PC-3 (cell line): ENCODE measurements around the gene TENM4. TPM values are rescaled to one million over a fixed set of nuclear protein-coding genes. Genes with fewer than 3 reads are reported as not detected.
A peak's percentile ranks its signal among the peaks of the same experiment; 100 is the strongest.

ENCODE experiments used
- ATAC-seq: fragments of 200-7000 bp; cut with Tn5 transposase; 2 replicates; pipeline ENCODE4 v1.9.1; 2020; ENCODE audit warnings: mild to moderate bottlenecking, moderate library complexity
- BruUV-seq: library from RNA; stranded (reverse); fragments of 400-500 nt; replicated peaks from 2 replicates; lab custom pipeline; 2021; lab: Mats Ljungman, UMichigan
- CTCF ChIA-PET: fragments of 300-600 bp; sonication (Branson Sonifier 250); formaldehyde crosslinking; loops from one replicate; lab custom pipeline; 2022; ENCODE audit warnings: antibody characterized with exemption; lab: Charles Lee
- POLR2A ChIA-PET: fragments of 300-600 bp; sonication (Branson Sonifier 250); formaldehyde crosslinking; loops from one replicate; lab custom pipeline; 2022; ENCODE audit warnings: antibody characterized with exemption; ENCODE audit not compliant: unreplicated experiment; lab: Charles Lee
- DNase-seq: peaks from one replicate; pipeline ENCODE4 v3.0.0-alpha.2; 2015
- H2AFZ ChIP-seq: fragments of 300-600 bp; sonication (generic); 2 replicates; pipeline ENCODE4 v1.6.0; 2016; ENCODE audit warnings: antibody characterized with exemption, low read length
- H3F3A ChIP-seq: fragments of 300-600 bp; sonication (generic); one replicate; pipeline ENCODE4 v1.6.0; 2017; ENCODE audit warnings: antibody characterized with exemption, low read length, control low read depth, mild to moderate bottlenecking; ENCODE audit not compliant: unreplicated experiment
- H3K27ac ChIP-seq: fragments of 300-600 bp; sonication (generic); 2 replicates; pipeline ENCODE4 v1.5.1; 2016; ENCODE audit warnings: mild to moderate bottlenecking, low read length
- H3K27me3 ChIP-seq: fragments of 300-600 bp; sonication (generic); 2 replicates; pipeline ENCODE4 v1.6.1; 2016; ENCODE audit warnings: low read length, mixed read lengths
- H3K36me3 ChIP-seq: fragments of 300-600 bp; sonication (generic); 2 replicates; pipeline ENCODE4 v1.6.1; 2016; ENCODE audit warnings: low read depth, mixed run types, low read length, mixed read lengths
- H3K4me1 ChIP-seq: fragments of 300-600 bp; sonication (generic); 2 replicates; pipeline ENCODE4 v1.5.1; 2016; ENCODE audit warnings: low read length; ENCODE audit not compliant: insufficient read depth
- H3K4me2 ChIP-seq: fragments of 300-600 bp; sonication (generic); 2 replicates; pipeline ENCODE4 v1.6.0; 2016; ENCODE audit warnings: low read length
- H3K4me3 ChIP-seq: fragments of 300-600 bp; sonication (generic); 2 replicates; pipeline ENCODE4 v1.5.1; 2016; ENCODE audit warnings: mild to moderate bottlenecking, low read length, mixed read lengths
- H3K79me2 ChIP-seq: fragments of 300-600 bp; sonication (generic); 2 replicates; pipeline ENCODE4 v1.6.1; 2017; ENCODE audit warnings: low read length, mixed read lengths
- H3K9ac ChIP-seq: fragments of 300-600 bp; sonication (generic); 2 replicates; pipeline ENCODE4 v1.6.0; 2016; ENCODE audit warnings: mild to moderate bottlenecking, low read length
- H3K9me2 ChIP-seq: fragments of 300-600 bp; sonication (generic); replicated peaks from 2 replicates; pipeline ENCODE4 v1.6.1; 2016; ENCODE audit warnings: mixed run types, low read length, mixed read lengths
- H3K9me3 ChIP-seq: fragments of 300-600 bp; sonication (generic); 2 replicates; pipeline ENCODE4 v1.6.1; 2016; ENCODE audit warnings: low read length, mixed read lengths
- H4K20me1 ChIP-seq: fragments of 300-600 bp; sonication (generic); 2 replicates; pipeline ENCODE4 v1.6.1; 2016; ENCODE audit warnings: low read length, mixed read lengths
- EZH2 ChIP-seq: fragments of 300-600 bp; sonication (generic); IDR thresholded peaks from one replicate; pipeline ENCODE4 v1.6.1; 2017; ENCODE audit warnings: antibody characterized with exemption, mild to moderate bottlenecking, low read length; ENCODE audit not compliant: unreplicated experiment
- EZH2phosphoT487 ChIP-seq: fragments of 300-600 bp; sonication (generic); IDR thresholded peaks from 2 replicates; pipeline ENCODE4 v1.6.1; 2018; ENCODE audit warnings: mild to moderate bottlenecking, antibody characterized with exemption, low read length, borderline replicate concordance
- intact Hi-C: fragments of 100-400 bp; cut with micrococcal nuclease; formaldehyde crosslinking; loops from 2 replicates; pipeline ENCODE4 v1.9.0; 2023
- total RNA-seq: library from RNA; depleted of rRNA; stranded (reverse); fragments of >200 nt; gene quantifications from 2 replicates; pipeline ENCODE4 v1.2.3, GENCODE V29; 2014
- TF ChIP-seq, protein P1 (sequence below): fragments of 300-600 bp; sonication (generic); conservative IDR thresholded peaks from 2 replicates; pipeline ENCODE4 v1.5.1; 2017; ENCODE audit warnings: antibody characterized with exemption, low read depth, mild to moderate bottlenecking, low read length

Gene TENM4
- total RNA-seq, 1 experiment from 2014 or later = 19.7 TPM

DNA sequence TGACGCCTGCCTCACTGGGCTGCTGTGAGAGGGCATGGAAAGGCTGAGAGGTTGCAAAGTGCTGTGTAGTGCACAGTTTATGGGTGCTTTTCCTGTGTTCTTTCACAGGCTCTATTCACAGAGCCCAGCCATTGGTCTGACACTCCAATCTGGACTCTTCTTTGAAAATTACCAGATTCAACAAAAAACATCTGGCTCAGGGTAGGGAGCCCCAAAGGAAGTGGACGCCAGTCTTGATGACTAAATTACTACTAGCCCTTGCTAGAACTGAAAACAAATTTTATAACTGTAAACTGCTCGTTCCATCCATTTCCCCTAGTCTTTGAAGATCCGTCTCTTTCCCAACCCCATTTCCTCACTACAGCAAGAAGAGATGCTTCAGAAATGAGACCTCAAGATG lies 178.6 kb downstream of the TENM4 start:
- H2AFZ ChIP-seq = no peak overlapping the region
- ChIA-PET CTCF (no interaction called here), POLR2A (no interaction called here)
- no TSS peak for BruUV-seq
- DNase-seq = no peak
- no peaks in the 10 kb centered on the region for H3K9me2 ChIP-seq
- no peak overlapping the region for H3K27ac ChIP-seq
- no peak overlapping the region for H3K9ac ChIP-seq
- H4K20me1 ChIP-seq = no peaks in the 10 kb centered on the region
- intact Hi-C loops = no loop called here
- no peak for ATAC-seq
- peaks cover 68% of the 10 kb centered on the region for H3K27me3 ChIP-seq
- H3K9me3 ChIP-seq = no peaks in the 10 kb centered on the region
- no peaks in the 10 kb centered on the region for H3K36me3 ChIP-seq
- H3K4me2 ChIP-seq = no peak overlapping the region
- no peaks in the 10 kb centered on the region for H3K79me2 ChIP-seq
- H3K4me1 ChIP-seq = no peaks in the 10 kb centered on the region
- H3K4me3 ChIP-seq = no peak overlapping the region
- TF ChIP-seq EZH2 (no peak), EZH2phosphoT487 (no peak)
- TF ChIP-seq, protein P1, sequence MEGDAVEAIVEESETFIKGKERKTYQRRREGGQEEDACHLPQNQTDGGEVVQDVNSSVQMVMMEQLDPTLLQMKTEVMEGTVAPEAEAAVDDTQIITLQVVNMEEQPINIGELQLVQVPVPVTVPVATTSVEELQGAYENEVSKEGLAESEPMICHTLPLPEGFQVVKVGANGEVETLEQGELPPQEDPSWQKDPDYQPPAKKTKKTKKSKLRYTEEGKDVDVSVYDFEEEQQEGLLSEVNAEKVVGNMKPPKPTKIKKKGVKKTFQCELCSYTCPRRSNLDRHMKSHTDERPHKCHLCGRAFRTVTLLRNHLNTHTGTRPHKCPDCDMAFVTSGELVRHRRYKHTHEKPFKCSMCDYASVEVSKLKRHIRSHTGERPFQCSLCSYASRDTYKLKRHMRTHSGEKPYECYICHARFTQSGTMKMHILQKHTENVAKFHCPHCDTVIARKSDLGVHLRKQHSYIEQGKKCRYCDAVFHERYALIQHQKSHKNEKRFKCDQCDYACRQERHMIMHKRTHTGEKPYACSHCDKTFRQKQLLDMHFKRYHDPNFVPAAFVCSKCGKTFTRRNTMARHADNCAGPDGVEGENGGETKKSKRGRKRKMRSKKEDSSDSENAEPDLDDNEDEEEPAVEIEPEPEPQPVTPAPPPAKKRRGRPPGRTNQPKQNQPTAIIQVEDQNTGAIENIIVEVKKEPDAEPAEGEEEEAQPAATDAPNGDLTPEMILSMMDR = no peak
- no peaks in the 10 kb centered on the region for H3F3A ChIP-seq

DNA sequence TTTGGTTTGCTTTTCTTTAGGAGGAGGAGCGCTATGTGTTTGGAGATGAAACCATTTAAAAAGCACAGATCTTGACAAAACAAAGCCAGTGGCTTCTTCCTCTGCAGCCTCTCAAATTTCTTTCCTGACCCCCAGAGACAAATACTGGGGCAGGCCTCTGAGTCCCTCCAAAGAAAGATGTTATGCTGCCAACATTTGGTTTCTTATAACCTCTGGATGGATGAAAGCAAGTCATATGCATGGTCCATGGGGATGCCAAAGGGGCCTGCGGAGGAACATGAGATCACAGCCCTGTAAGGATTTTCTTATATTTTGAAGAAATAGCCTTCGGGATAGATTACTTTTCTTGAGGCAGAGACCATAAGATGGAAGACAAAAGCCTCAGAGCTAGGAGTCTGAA lies 179.1 kb downstream of the TENM4 start:
- Histone ChIP-seq H3K4me3 (no peak overlapping the region), H3K9me2 (no peaks in the 10 kb centered on the region), H3K27me3 (peaks cover 68% of the 10 kb centered on the region), H3F3A (no peaks in the 10 kb centered on the region), H3K4me1 (no peaks in the 10 kb centered on the region), H2AFZ (no peak overlapping the region), H3K4me2 (no peak overlapping the region), H3K27ac (no peak overlapping the region), H3K36me3 (no peaks in the 10 kb centered on the region), H3K9me3 (no peaks in the 10 kb centered on the region), H4K20me1 (no peaks in the 10 kb centered on the region), H3K79me2 (no peaks in the 10 kb centered on the region), H3K9ac (no peak overlapping the region)
- no peak for DNase-seq
- no peak for TF ChIP-seq EZH2
- TF ChIP-seq, protein P1 = no peak
- TF ChIP-seq EZH2phosphoT487 = no peak
- POLR2A ChIA-PET = no interaction called here
- no peak for ATAC-seq
- BruUV-seq = no TSS peak
- intact Hi-C loops = no loop called here
- CTCF ChIA-PET = no interaction called here

DNA sequence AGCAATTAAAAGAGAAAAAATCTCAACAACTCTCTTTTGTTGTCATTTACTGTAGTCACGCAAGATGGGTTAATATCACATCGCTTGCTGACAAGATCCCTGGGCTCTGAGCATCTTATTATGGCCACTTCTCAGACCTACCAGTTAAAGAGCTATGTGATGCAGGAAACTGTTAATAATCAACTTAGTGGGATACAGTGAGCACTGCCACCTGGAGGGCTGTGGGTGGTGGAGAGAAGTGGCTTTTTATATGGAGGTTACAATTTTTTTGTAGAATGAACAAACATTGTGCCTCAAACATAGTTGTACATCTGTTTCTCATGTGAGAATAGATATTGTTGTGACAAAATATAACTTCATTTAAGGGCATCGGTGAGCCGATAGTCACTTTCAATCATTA lies 181.0 kb downstream of the TENM4 start:
- POLR2A ChIA-PET = no interaction called here
- peaks cover 64% of the 10 kb centered on the region for H3K27me3 ChIP-seq
- no peak overlapping the region for H2AFZ ChIP-seq
- DNase-seq (peak; percentile 31), ATAC-seq (peak; percentile 45; the same call in 1 of the 2 replicates)
- no peaks in the 10 kb centered on the region for H3K79me2 ChIP-seq
- CTCF ChIA-PET = interaction anchor here (0.7 kb wide), 1 partner anchor 614 kb away, joined by 3 read pairs; no protein-coding TSS in a partner anchor
- no peak overlapping the region for H3K4me3 ChIP-seq
- H3F3A ChIP-seq = no peaks in the 10 kb centered on the region
- intact Hi-C loops = no loop called here
- no peaks in the 10 kb centered on the region for H3K9me2 ChIP-seq
- BruUV-seq = no TSS peak
- H3K27ac ChIP-seq = no peak overlapping the region
- no peaks in the 10 kb centered on the region for H4K20me1 ChIP-seq
- TF ChIP-seq, protein P1 = peak; percentile 52
- TF ChIP-seq EZH2phosphoT487 (no peak), EZH2 (no peak)
- H3K36me3 ChIP-seq = no peaks in the 10 kb centered on the region
- H3K9ac ChIP-seq = no peak overlapping the region
- H3K4me2 ChIP-seq = no peak overlapping the region
- H3K4me1 ChIP-seq = no peaks in the 10 kb centered on the region
- H3K9me3 ChIP-seq = no peaks in the 10 kb centered on the region
